Measurements from ENCODE around the gene THSD8.

Gene THSD8

GRCh38 chr19:12801466-12802266 is at the start of gene THSD8, which contains the start of gene PRDX2:
Gene THSD8, plus strand, starts transcription at chr19:12802069. Its CDS starts 3 bp downstream, at chr19:12802072.
Gene PRDX2, minus strand, starts transcription at chr19:12801800. Its CDS starts 539 bp downstream, at chr19:12801261.
- DNase-seq (ENCODE audit: low read depth), result no peak

GRCh38 chr19:12754465-12755196 is 47.2 kb upstream of the THSD8 start:
- DNase-seq (ENCODE audit: low read depth), result no peak

DNA sequence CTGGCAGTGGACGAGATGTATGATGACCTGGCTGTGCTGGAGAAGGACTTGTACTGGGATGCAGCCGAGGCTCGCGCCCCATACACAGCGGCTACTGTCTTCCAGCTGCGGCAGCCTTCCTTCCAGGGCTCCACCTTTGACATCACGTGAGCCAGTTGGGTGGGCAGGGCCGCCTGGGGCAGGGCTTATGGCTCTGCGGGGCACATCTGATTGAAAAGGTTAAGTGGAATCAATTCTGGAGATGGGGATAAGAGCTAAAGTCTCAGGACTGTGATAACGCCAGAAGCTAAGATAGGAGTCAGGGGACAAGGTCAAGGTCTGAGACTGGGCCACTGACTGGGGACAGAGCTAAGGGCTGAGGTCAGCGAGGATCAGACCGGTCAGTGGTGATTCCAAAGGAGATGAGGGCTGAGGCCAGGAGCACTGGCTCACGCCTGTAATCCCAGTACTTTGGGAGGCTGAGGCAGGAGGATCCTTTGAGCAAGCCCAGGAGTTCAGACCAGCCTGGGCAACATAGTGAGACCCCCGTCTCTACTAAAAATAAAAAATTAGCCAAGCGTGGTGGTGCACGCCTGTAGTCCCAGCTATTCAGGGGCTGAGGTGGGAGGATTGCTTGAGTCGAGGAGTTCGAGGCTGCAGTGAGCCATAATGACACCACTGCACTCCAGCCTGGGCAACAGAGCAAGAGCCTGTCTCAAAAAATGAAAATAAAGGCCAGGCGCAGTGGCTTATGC is 45.6 kb upstream of the THSD8 start:
- DNase-seq (ENCODE audit: low read depth), result no peak

DNA sequence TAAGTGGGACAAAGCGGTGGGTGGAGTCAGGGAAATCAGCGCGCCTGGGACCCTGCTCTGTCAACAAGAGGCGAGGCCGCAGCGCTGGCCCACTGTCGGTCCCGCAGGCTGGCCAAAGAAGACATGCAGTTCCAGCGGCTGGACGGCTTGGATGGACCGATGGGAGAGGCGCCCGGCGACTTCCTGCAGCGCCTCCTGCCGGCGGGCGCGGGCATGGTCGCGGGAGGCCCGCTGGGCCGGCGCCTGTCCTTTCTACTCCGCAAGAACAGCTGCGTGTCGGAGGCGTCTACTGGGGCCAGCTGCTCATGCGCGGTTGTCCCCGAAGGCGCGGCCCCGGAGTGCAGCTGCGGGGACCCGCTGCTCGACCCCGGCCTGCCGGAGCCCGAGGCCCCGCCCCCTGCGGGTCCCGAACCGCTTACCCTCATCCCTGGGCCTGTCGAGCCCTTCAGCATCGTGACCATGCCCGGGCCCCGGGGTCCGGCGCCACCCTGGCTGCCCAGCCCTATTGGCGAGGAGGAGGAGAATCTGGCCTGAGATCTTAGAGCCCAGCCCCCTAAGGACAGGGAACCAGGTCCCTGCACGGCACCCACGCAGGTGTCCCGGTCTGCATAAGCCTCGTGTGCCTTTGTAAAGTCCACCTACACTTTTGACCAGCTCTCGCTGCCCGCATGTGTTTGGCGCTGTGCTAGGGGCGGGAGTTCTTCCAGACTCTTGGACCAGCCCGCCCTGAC is 44.2 kb upstream of the THSD8 start:
- no peak for DNase-seq (ENCODE audit: low read depth)

DNA sequence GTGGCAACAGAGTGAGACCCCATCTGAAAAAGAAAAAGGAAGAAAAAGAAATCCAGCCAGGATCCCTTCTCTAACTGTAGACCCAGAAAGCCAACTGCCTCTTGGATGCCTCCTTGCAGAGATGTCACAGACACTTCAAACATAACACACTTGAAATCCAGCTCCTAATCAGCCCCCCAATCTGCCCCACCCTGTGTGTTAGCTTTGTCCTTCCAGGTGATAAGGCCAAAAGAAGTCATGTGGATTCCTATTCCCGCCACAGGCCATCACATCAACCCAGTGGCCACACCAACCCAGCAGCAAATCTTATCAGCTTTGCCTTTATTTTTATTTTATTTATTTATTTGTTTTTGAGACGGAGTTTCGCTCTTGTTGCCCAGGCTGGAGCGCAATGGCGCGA is 42.2 kb upstream of the THSD8 start:
- DNase-seq (ENCODE audit: low read depth), result no peak

GRCh38 chr19:12763100-12763499 is 38.8 kb upstream of the THSD8 start:
- no peak for DNase-seq (ENCODE audit: low read depth)

DNA sequence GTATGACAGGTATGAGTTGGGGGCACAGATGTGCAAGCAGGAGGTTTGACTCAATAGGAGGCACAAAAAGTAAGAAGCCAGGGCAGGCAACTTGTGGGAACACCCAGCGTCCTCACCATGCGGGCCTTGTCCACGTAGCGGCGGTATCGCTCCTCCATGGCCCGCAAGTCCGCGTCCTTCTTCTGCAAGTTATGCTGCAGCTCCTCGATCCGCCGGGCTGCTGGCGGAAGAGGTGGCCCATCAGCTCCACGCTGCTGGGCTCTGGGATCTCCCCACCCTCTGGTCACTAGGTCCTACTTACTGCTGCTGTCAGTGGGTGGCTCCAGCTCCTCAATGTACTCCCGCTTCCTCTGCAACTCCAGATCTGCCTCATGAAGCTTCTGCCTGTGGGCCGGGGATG is 37.2 kb upstream of the THSD8 start:
- DNase-seq (ENCODE audit: low read depth), result no peak

DNA sequence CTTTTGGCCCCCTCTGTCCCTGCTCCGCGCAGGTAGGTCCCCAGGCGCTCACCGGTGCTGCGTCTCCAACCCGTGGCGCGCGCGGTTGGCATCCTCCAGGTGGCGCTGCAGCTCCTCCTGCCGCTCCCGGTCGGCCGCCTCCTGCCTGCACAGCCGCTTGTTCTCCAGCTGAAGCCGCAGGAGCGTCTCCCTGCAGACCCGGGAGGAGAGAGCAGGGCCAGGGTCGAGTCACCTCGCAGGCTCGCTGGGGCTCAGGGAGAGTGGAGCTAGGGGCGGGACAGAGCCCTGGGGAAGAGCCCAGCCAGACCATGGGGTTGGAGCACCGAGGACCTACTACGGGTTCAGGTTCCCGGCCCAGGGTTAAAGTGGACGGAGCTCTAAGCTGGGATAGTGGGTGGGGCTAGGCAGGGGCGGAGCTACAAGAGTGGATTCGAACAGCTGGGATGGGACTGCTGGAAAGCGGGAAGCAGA is 35.8 kb upstream of the THSD8 start:
- DNase-seq (ENCODE audit: low read depth), result no peak

DNA sequence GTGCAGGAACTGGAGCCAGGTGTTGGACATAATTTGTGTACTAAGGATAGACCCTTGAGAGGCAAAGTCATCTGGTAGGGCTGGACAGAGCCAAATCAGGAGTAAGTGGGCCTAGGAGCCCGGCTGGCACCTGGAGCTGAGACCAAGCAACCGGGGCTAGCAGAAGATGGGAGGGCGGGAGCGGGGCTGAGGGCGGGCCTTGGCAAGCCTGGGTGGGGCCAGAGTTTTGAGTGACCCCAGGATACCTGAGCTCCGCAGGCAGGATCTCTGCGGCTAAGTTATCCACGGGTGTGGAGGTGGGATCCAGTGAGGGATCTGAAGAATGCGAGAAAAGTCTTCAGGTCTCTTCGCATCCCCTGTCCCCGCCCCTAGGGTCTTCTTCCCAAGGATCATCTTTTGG is 34.7 kb upstream of the THSD8 start:
- no peak for DNase-seq (ENCODE audit: low read depth)

GRCh38 chr19:12767666-12768065 is 34.2 kb upstream of the THSD8 start:
- DNase-seq (ENCODE audit: low read depth), result no peak

DNA sequence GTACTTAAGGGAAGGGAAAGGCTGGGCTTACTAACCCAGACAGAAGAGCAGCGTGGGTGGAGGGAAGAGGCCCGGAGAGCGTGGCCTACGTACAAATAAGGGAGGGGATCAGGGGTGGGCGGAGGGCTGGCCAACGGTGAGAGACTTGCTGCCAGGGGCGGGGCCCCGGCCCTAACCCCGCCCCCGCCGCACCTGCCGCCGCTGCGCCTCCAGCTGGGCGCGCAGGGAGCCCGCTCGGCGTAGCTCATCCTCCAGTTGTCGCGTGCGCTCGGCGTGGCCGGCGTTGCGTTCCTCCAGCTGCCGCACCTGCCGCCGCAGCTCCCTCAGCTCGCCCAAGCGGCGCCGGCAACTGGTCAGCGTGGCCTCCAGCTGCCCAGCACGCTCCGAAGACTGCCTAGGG is 32.2 kb upstream of the THSD8 start:
- peak; percentile 67 for DNase-seq (ENCODE audit: low read depth)

- no peak for DNase-seq (ENCODE audit: low read depth)
Measured at GRCh38 chr19:12770922-12771321, 30.9 kb upstream of the THSD8 start.

- no peak for DNase-seq (ENCODE audit: low read depth)
Measured at GRCh38 chr19:12772323-12772722, 29.5 kb upstream of the THSD8 start.

GRCh38 chr19:12773571-12773970 is 28.3 kb upstream of the THSD8 start:
- DNase-seq (ENCODE audit: low read depth), result no peak

- no peak for DNase-seq (ENCODE audit: low read depth)
Measured at GRCh38 chr19:12774588-12775555, 27.0 kb upstream of the THSD8 start, which contains the start of gene HOOK2. Gene HOOK2, minus strand, starts transcription at chr19:12775552. Its CDS starts 103 bp downstream, at chr19:12775449.

GRCh38 chr19:12777217-12778016 is 24.5 kb upstream of the THSD8 start:
- peak; percentile 69 for DNase-seq (ENCODE audit: low read depth)

- DNase-seq (ENCODE audit: low read depth), result no peak
Measured at GRCh38 chr19:12778017-12778904, 23.6 kb upstream of the THSD8 start.

- no peak for DNase-seq (ENCODE audit: low read depth)
Measured at GRCh38 chr19:12778905-12779161, 23.0 kb upstream of the THSD8 start.
